H1 (cell line): Measurements from ENCODE around the gene LPCAT1. TPM values are rescaled to one million over a fixed set of nuclear protein-coding genes. Genes with fewer than 3 reads are reported as not detected.

Experiments
- CTCF ChIA-PET: fragments of 300-600 bp; sonication (Branson Sonifier 250); formaldehyde crosslinking; loops from one replicate; lab custom pipeline; 2021; ENCODE audit not compliant: partially characterized antibody; lab: Charles Lee
- POLR2A ChIA-PET: fragments of 300-600 bp; sonication (Branson Sonifier 250); formaldehyde crosslinking; loops from one replicate; lab custom pipeline; 2021; ENCODE audit warnings: inconsistent platforms; ENCODE audit not compliant: partially characterized antibody; lab: Charles Lee
- DNase-seq, 2 experiments: peaks; one replicate each; pipeline versions ENCODE4 v3.0.0 to v3.0.0-alpha.2; 2010 to 2022; ENCODE audit warnings: low spot score in 2 of 2, low read depth in 1 of 2, mixed read lengths in 1 of 2
- FAIRE-seq: peaks from 2 replicates; lab custom pipeline; 2011; peaks lifted over from hg19 to GRCh38; lab: Jason Lieb, UNC
- H2AFZ ChIP-seq: 2 replicates; pipeline ENCODE4 v1.8.1; 2012; ENCODE audit warnings: low read length, inconsistent platforms
- H2AK5ac ChIP-seq: 2 replicates; pipeline ENCODE4 v1.6.1; 2013; ENCODE audit warnings: low read depth, low read length
- H2BK120ac ChIP-seq: replicated peaks from 2 replicates; pipeline ENCODE3; 2013; ENCODE audit warnings: low read depth, low read length, inconsistent platforms
- H2BK12ac ChIP-seq: 2 replicates; pipeline ENCODE4 v1.6.1; 2013; ENCODE audit warnings: low read depth, low read length
- H2BK15ac ChIP-seq: 2 replicates; pipeline ENCODE4 v1.6.1; 2013; ENCODE audit warnings: low read length
- H2BK20ac ChIP-seq: 2 replicates; pipeline ENCODE4 v1.6.1; 2013; ENCODE audit warnings: low read length
- H2BK5ac ChIP-seq: 2 replicates; pipeline ENCODE4 v1.6.1; 2013; ENCODE audit warnings: low read depth, low read length
- H3K14ac ChIP-seq: 2 replicates; pipeline ENCODE4 v1.6.1; 2013; ENCODE audit warnings: inconsistent platforms; ENCODE audit not compliant: insufficient read length
- H3K18ac ChIP-seq: 2 replicates; pipeline ENCODE4 v1.6.1; 2013; ENCODE audit warnings: low read length; ENCODE audit errors: extremely low read depth
- H3K23ac ChIP-seq: 2 replicates; pipeline ENCODE4 v1.6.1; 2013; ENCODE audit warnings: inconsistent platforms; ENCODE audit not compliant: insufficient read length
- H3K23me2 ChIP-seq: 2 replicates; pipeline ENCODE4 v1.6.1; 2013; ENCODE audit warnings: low read depth, low read length
- H3K27ac ChIP-seq: 2 replicates; pipeline ENCODE4 v1.6.1; 2011; ENCODE audit warnings: low read depth, low read length, inconsistent platforms
- H3K27me3 ChIP-seq, 4 experiments: replicated peaks in 1 of 4; 1 replicate in 1 of 4; 2 replicates in 3 of 4; pipeline versions ENCODE4 v1.6.1 to v1.8.1; 2011 to 2013; ENCODE audit warnings: low read length in 3 of 4, mild to moderate bottlenecking in 3 of 4, inconsistent platforms in 2 of 4, mixed read lengths in 2 of 4, moderate library complexity in 1 of 4; ENCODE audit not compliant: control insufficient read depth in 3 of 4, insufficient read depth in 3 of 4; ENCODE audit errors: extremely low read depth in 1 of 4
- H3K36me3 ChIP-seq, 4 experiments: 2 replicates each; pipeline versions ENCODE4 v1.6.1 to v1.8.1; 2011 to 2013; ENCODE audit warnings: mild to moderate bottlenecking in 4 of 4, low read length in 3 of 4, moderate library complexity in 2 of 4, control low read depth in 1 of 4, inconsistent platforms in 1 of 4; ENCODE audit not compliant: insufficient read depth in 4 of 4, control insufficient read depth in 2 of 4
- H3K4ac ChIP-seq: replicated peaks from 2 replicates; pipeline ENCODE3; 2013; ENCODE audit warnings: low read length, low read depth, mixed read lengths, inconsistent platforms; ENCODE audit not compliant: insufficient read length
- H3K4me1 ChIP-seq, 4 experiments: replicated peaks in 1 of 4; 1 replicate in 1 of 4; 2 replicates in 3 of 4; pipeline versions ENCODE4 v1.6.1 to v1.8.1; 2011 to 2013; ENCODE audit warnings: low read length in 3 of 4, inconsistent platforms in 2 of 4, mixed read lengths in 1 of 4; ENCODE audit not compliant: insufficient read depth in 4 of 4, control insufficient read depth in 3 of 4
- H3K4me2 ChIP-seq, 2 experiments: 2 replicates each; pipeline versions ENCODE4 v1.6.1 to v1.8.1; 2011 to 2013; ENCODE audit warnings: low read depth in 2 of 2, low read length in 2 of 2, control low read depth in 1 of 2, inconsistent platforms in 1 of 2, mild to moderate bottlenecking in 1 of 2; ENCODE audit not compliant: insufficient read depth in 1 of 2
- H3K4me3 ChIP-seq, 4 experiments: fragments of 200-600, 300-600 bp in 1 of 4; sonication (generic), shearing (Covaris generic), sonication (Bioruptor Twin) in 1 of 4; 2 replicates each; pipeline versions ENCODE4 v1.5.1 to v1.8.1; 2011 to 2016; ENCODE audit warnings: low read length in 4 of 4, low read depth in 3 of 4, control low read depth in 2 of 4, inconsistent platforms in 2 of 4, mild to moderate bottlenecking in 2 of 4, mixed read lengths in 1 of 4, moderate library complexity in 1 of 4; ENCODE audit not compliant: insufficient read depth in 2 of 4; ENCODE audit errors: extremely low read depth in 1 of 4
- H3K56ac ChIP-seq: replicated peaks from 2 replicates; pipeline ENCODE3; 2013; ENCODE audit warnings: low read depth, mild to moderate bottlenecking, mixed read lengths, low read length, inconsistent platforms; ENCODE audit not compliant: insufficient read length
- H3K79me1 ChIP-seq: 2 replicates; pipeline ENCODE4 v1.6.1; 2013; ENCODE audit warnings: low read depth, low read length, control low read depth
- H3K79me2 ChIP-seq, 2 experiments: 2 replicates each; pipeline versions ENCODE4 v1.6.1 to v1.8.1; 2012 to 2013; ENCODE audit warnings: low read length in 2 of 2, mild to moderate bottlenecking in 2 of 2, inconsistent platforms in 1 of 2; ENCODE audit not compliant: insufficient read depth in 2 of 2, control insufficient read depth in 1 of 2
- H3K9ac ChIP-seq, 4 experiments: replicated peaks in 1 of 4; 1 replicate in 1 of 4; 2 replicates in 3 of 4; pipeline versions ENCODE4 v1.6.1 to v1.8.1; 2011 to 2013; ENCODE audit warnings: low read depth in 3 of 4, low read length in 3 of 4, control low read depth in 2 of 4, mild to moderate bottlenecking in 2 of 4, moderate library complexity in 2 of 4, inconsistent platforms in 1 of 4; ENCODE audit errors: extremely low read depth in 1 of 4
- H3K9me3 ChIP-seq, 2 experiments: 2 replicates each; pipeline versions ENCODE4 v1.6.1 to v1.8.1; 2012 to 2013; ENCODE audit warnings: mild to moderate bottlenecking in 2 of 2, moderate library complexity in 2 of 2, control low read depth in 1 of 2, inconsistent platforms in 1 of 2, low read depth in 1 of 2, low read length in 1 of 2, mixed read lengths in 1 of 2; ENCODE audit not compliant: insufficient read depth in 2 of 2
- H4K20me1 ChIP-seq, 2 experiments: replicated peaks in 1 of 2; 2 replicates each; pipeline versions ENCODE3 to v1.8.1; 2011 to 2013; ENCODE audit warnings: inconsistent platforms in 2 of 2, low read length in 2 of 2, mild to moderate bottlenecking in 1 of 2; ENCODE audit not compliant: insufficient read depth in 2 of 2, control insufficient read depth in 1 of 2
- H4K5ac ChIP-seq: 2 replicates; pipeline ENCODE4 v1.6.1; 2013; ENCODE audit warnings: low read length, low read depth, mixed read lengths, inconsistent platforms; ENCODE audit not compliant: insufficient read length
- H4K8ac ChIP-seq: 2 replicates; pipeline ENCODE4 v1.8.0; 2013; ENCODE audit warnings: mild to moderate bottlenecking, moderate library complexity, low read length, inconsistent platforms; ENCODE audit not compliant: insufficient read depth; ENCODE audit errors: extremely low read depth
- H4K91ac ChIP-seq: replicated peaks from 2 replicates; pipeline ENCODE3; 2013; ENCODE audit warnings: low read length, mixed read lengths, inconsistent platforms; ENCODE audit not compliant: insufficient read length
- ASH2L ChIP-seq: fragments of 200-600, 300-600 bp; sonication (generic); IDR thresholded peaks from one replicate; pipeline ENCODE4 v1.7.1; 2017; ENCODE audit warnings: low read length
- BRCA1 ChIP-seq: IDR thresholded peaks from 2 replicates; pipeline ENCODE4 v1.6.1; 2012; ENCODE audit warnings: low read depth, low read length, improper control_type of control experiment
- CBX5 ChIP-seq: fragments of 300-800, 300-1000 bp; sonication (generic); IDR thresholded peaks from 2 replicates; pipeline ENCODE4 v1.7.1; 2016; ENCODE audit warnings: antibody characterized with exemption, low read length, low read depth
- JUN ChIP-seq: IDR thresholded peaks from 2 replicates; pipeline ENCODE4 v1.6.1; 2011; ENCODE audit warnings: low read depth, mild to moderate bottlenecking, improper control_type of control experiment, low read length
- MAX ChIP-seq: IDR thresholded peaks from 2 replicates; pipeline ENCODE4 v1.6.1; 2012; ENCODE audit warnings: inconsistent platforms
- POLR2A ChIP-seq, 2 experiments: IDR thresholded peaks; 1 replicate in 1 of 2; 2 replicates in 1 of 2; pipeline ENCODE4 v1.6.1; 2011; ENCODE audit warnings: low read depth in 2 of 2, low read length in 2 of 2, mild to moderate bottlenecking in 2 of 2; ENCODE audit errors: control extremely low read depth in 1 of 2
- POU5F1 ChIP-seq: IDR thresholded peaks from 2 replicates; pipeline ENCODE4 v1.6.1; 2011; ENCODE audit warnings: low read depth, mild to moderate bottlenecking, low read length, moderate library complexity
- RNF2 ChIP-seq: fragments of 200-900, 300-1000 bp; sonication (generic); IDR thresholded peaks from 2 replicates; pipeline ENCODE4 v1.7.1; 2016; ENCODE audit warnings: borderline replicate concordance, low read depth, mild to moderate bottlenecking, antibody characterized with exemption, low read length; ENCODE audit not compliant: poor library complexity, severe bottlenecking; ENCODE audit errors: missing control alignments
- SIRT6 ChIP-seq: IDR thresholded peaks from one replicate; pipeline ENCODE4 v1.7.1; 2012; ENCODE audit warnings: low read length, inconsistent platforms
- SIX5 ChIP-seq: IDR thresholded peaks from 2 replicates; pipeline ENCODE4 v1.6.1; 2011; ENCODE audit warnings: mild to moderate bottlenecking, low read depth, low read length
- USF2 ChIP-seq: IDR thresholded peaks from 2 replicates; pipeline ENCODE4 v1.6.1; 2011; ENCODE audit warnings: low read length, improper control_type of control experiment
- WGBS, 2 experiments: shearing (Covaris generic) in 1 of 2; methylation state at CpG; one replicate each; pipeline versions ENCODE4 v1.1.6 to v1.1.7; 2013 to 2015; ENCODE audit warnings: low lambda C conversion rate in 2 of 2, mixed read lengths in 2 of 2, inconsistent platforms in 1 of 2, low coverage in 1 of 2, missing lambda C conversion rate in 1 of 2; ENCODE audit not compliant: insufficient replicate concordance in 2 of 2, insufficient coverage in 1 of 2, insufficient read length in 1 of 2; ENCODE audit errors: extremely low coverage in 1 of 2, missing lambda C conversion rate in 1 of 2; 5-methylcytosine and 5-hydroxymethylcytosine counted together
- polyA plus RNA-seq, 7 experiments: library from polyadenylated mRNA; depleted of rRNA in 3 of 7; stranded (reverse) in 5 of 7; unstranded in 2 of 7; fragments of >200 nt in 5 of 7; fragments of 200-250 nt in 2 of 7; gene quantifications; 1 replicate in 5 of 7; 2 replicates in 1 of 7; 4 replicates in 1 of 7; pipeline versions ENCODE4 v1.2.1 to v1.2.3, GENCODE V29; 2011 to 2013; ENCODE audit warnings: missing spikeins in 2 of 7, mixed read lengths in 2 of 7
- total RNA-seq: library from RNA; stranded (reverse); fragmentation: NEBNext Ultra II Directional; extraction: Animal tissue kit (Norgen Biotek cat#: 25700); gene quantifications from 2 replicates; pipeline ENCODE4 v1.2.1, GENCODE V29; 2021

Gene LPCAT1
- total and polyA plus RNA-seq, 2 of the 8 experiments (the other 6 are each of a cell fraction or from before 2014, with no cell fraction given), result 107 to 260 TPM

- no peak for FAIRE-seq
- Histone ChIP-seq H3K79me2 (no peaks in the 10 kb centered on the region), H2AK5ac (no peak overlapping the region), H2BK120ac (no peak overlapping the region), H2BK15ac (no peak overlapping the region), H4K8ac (no peak overlapping the region), H3K18ac (no peak overlapping the region; the same call in 1 of the 2 replicates), H4K5ac (no peak overlapping the region), H3K36me3 (no peaks in the 10 kb centered on the region), H3K23me2 (no peaks in the 10 kb centered on the region), H4K91ac (no peak overlapping the region), H3K14ac (no peak overlapping the region), H3K4me2 (no peak overlapping the region), H2BK5ac (no peak overlapping the region), H3K23ac (no peak overlapping the region), H3K9me3 (peaks cover 0 to 5% of the 10 kb centered on the region in 2 experiments; a peak in 2 of 4 replicates), H3K4ac (no peak overlapping the region), H4K20me1 (no peaks in the 10 kb centered on the region), H3K79me1 (no peaks in the 10 kb centered on the region), H3K4me1 (no peaks in the 10 kb centered on the region), H2BK20ac (no peak overlapping the region), H3K4me3 (no peak overlapping the region), H2AFZ (peak overlapping the region; percentile 71; the same call in 1 of the 2 replicates), H3K56ac (no peak overlapping the region), H3K27ac (no peak overlapping the region), H3K9ac (no peak overlapping the region), H3K27me3 (peaks cover 0 to 2% (median under 1%) of the 10 kb centered on the region in 4 experiments; a peak in 2 of 7 replicates), H2BK12ac (no peak overlapping the region)
- CTCF ChIA-PET, result interaction anchor here (0.7 kb wide), 2 partner anchors 15 to 157 kb away, joined by 3 read pairs; no protein-coding TSS in a partner anchor
- TF ChIP-seq RNF2, result no peak
- TF ChIP-seq BRCA1, result no peak
- no peak for TF ChIP-seq USF2
- no peak for TF ChIP-seq MAX
- no peak for TF ChIP-seq SIRT6
- no peak for TF ChIP-seq POU5F1
- no peak for TF ChIP-seq SIX5
- no peak for TF ChIP-seq CBX5
- TF ChIP-seq JUN, result no peak
- no peak for TF ChIP-seq ASH2L
- no peak for TF ChIP-seq POLR2A (IDR thresholded peaks at IDR 0.05; ENCODE audit: control extremely low read depth in 1 of 2, low read depth in 2 of 2, low read length in 2 of 2)
- DNase-seq, result peak in 1 of 2 experiments; percentile 29
- 92% methylated on average over 8 of the region's 8 CpGs; no CpG with 5 or more reads in 1 of the 2 experiments for WGBS, 2 experiments
- POLR2A ChIA-PET, result interaction anchor here (1.8 kb wide), 1 partner anchor 10 kb away, joined by 5 read pairs; no protein-coding TSS in a partner anchor
Measured at GRCh38 chr5:1536322-1536845, 12.6 kb upstream of the LPCAT1 start.
